ENCODE measurements around the gene TMEM204. TPM values are rescaled to one million over a fixed set of nuclear protein-coding genes. Genes with fewer than 3 reads are reported as not detected.

TMEM204 gene
- total RNA-seq, 2 experiments from 2014 or later, result 12.9 to 14.3 TPM

DNA sequence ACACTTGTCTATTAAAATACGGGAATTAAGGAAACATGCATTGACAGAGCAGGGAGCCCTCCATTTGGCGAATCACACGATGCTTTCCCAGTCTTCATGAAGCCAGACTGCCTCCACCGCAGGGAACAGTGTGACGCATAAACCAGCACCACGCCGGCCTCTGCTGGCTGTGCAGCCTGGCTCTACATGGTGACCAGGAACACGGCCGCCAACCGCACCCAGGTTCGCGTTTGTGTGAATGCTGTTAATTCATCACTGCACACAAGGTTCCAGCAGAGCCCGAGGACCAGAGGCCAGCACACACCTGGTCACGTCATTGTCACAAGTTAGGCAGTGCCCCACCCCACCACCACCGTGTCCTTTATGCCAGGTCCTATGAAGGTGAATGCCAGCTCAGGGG is 26.7 kb downstream of the TMEM204 start:
- Mint-ChIP-seq H3K27me3 (no peaks in the 10 kb centered on the region), H3K4me3 (no peak overlapping the region), H3K4me1 (ENCODE audit: low read depth) (peaks cover 34% of the 10 kb centered on the region), H3K36me3 (ENCODE audit: low read depth) (peaks cover 4% of the 10 kb centered on the region), H3K27ac (no peak overlapping the region), H3K9me3 (no peaks in the 10 kb centered on the region)
- POLR2A ChIA-PET, result no interaction called here
- no peak for DNase-seq
- intact Hi-C loops (cut with micrococcal nuclease), result no loop called here
- no peak for ATAC-seq
- CTCF ChIA-PET, result no interaction called here
- TF ChIP-seq, protein P1, sequence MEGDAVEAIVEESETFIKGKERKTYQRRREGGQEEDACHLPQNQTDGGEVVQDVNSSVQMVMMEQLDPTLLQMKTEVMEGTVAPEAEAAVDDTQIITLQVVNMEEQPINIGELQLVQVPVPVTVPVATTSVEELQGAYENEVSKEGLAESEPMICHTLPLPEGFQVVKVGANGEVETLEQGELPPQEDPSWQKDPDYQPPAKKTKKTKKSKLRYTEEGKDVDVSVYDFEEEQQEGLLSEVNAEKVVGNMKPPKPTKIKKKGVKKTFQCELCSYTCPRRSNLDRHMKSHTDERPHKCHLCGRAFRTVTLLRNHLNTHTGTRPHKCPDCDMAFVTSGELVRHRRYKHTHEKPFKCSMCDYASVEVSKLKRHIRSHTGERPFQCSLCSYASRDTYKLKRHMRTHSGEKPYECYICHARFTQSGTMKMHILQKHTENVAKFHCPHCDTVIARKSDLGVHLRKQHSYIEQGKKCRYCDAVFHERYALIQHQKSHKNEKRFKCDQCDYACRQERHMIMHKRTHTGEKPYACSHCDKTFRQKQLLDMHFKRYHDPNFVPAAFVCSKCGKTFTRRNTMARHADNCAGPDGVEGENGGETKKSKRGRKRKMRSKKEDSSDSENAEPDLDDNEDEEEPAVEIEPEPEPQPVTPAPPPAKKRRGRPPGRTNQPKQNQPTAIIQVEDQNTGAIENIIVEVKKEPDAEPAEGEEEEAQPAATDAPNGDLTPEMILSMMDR (IDR thresholded peaks at IDR 0.05), result no peak

DNA sequence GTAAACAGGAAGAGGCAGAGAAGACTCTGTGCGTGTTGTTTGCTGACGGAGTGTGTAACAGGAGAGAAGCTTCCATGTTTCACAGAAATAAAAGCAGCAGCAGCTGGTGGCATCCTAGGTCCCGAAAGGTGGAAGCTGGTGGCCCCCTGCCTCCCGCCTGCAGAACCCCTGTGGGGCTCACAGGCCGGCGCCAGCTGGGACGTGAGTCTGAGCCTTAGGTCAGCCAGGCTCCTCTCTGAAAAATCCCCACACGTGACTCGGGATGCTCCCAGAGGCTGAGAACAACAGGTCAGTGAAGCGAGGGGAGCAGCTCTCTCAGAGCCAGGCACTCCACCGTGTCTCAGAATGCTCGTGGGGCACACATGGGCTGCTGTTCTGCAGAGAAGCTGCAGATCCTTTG is 27.4 kb downstream of the TMEM204 start:
- Mint-ChIP-seq H3K9me3 (no peaks in the 10 kb centered on the region), H3K4me3 (no peak overlapping the region), H3K27ac (peak overlapping the region; percentile 11), H3K36me3 (ENCODE audit: low read depth) (no peaks in the 10 kb centered on the region), H3K4me1 (ENCODE audit: low read depth) (peaks cover 34% of the 10 kb centered on the region), H3K27me3 (no peaks in the 10 kb centered on the region)
- CTCF ChIA-PET, result no interaction called here
- no peak for DNase-seq
- intact Hi-C loops (cut with micrococcal nuclease), result no loop called here
- TF ChIP-seq, protein P1 (IDR thresholded peaks at IDR 0.05), result no peak
- POLR2A ChIA-PET, result no interaction called here
- ATAC-seq, result no peak

DNA sequence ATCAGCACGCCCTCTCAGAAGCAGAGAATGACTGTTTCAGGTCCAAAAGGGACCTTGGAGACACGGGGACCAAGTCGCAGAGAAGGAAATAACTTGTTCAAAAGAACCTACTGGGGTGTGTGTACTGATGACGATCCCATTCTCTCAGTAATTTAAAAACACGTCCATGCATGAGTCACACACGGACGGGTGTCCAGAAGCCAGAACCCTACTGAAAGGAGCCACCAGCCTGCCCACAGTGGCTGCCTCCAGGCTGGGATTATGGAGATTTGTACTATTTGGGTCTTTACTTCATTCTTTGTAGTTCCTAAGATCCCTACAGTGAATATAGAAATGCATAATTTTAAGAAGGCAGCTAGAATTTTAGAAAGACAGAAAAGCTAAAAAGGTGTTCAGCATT is 27.8 kb downstream of the TMEM204 start:
- ChIA-PET POLR2A (no interaction called here), CTCF (no interaction called here)
- Mint-ChIP-seq H3K36me3 (ENCODE audit: low read depth) (no peaks in the 10 kb centered on the region), H3K4me3 (no peak overlapping the region), H3K4me1 (ENCODE audit: low read depth) (peaks cover 34% of the 10 kb centered on the region), H3K27ac (no peak overlapping the region), H3K9me3 (no peaks in the 10 kb centered on the region), H3K27me3 (no peaks in the 10 kb centered on the region)
- no peak for ATAC-seq
- TF ChIP-seq, protein P1 (IDR thresholded peaks at IDR 0.05), result no peak
- intact Hi-C loops (cut with micrococcal nuclease), result no loop called here
- DNase-seq, result no peak

DNA sequence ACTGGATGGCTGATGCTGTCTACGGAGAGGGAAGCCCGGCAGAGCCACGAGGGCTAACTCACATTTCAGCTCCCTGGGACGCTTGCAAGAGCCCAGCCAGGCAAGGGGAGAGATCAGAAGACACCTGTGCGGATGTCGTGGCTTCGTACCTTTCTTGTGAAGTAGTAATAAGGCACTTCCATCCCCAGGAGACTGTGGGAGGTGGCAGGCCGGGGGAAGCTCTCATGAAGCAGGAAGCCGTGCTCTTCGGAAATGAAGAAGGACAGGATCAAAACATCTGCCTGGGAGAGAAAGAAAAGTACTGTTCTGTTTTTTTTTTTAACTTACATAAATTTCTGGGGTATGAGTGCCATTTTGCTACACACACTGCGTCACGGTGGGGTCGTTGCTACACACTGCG is 28.4 kb downstream of the TMEM204 start:
- no peak for DNase-seq
- H3K4me3 Mint-ChIP-seq, result no peak overlapping the region
- no peak for ATAC-seq
- ChIA-PET POLR2A (interaction anchor here (0.5 kb wide), 1 partner anchor 253 kb away, joined by 3 read pairs; the partner anchor contains the start of gene UBE2I), CTCF (no interaction called here)
- intact Hi-C loops (cut with micrococcal nuclease), result no loop called here
- no peaks in the 10 kb centered on the region for H3K36me3 Mint-ChIP-seq (ENCODE audit: low read depth)
- no peaks in the 10 kb centered on the region for H3K27me3 Mint-ChIP-seq
- H3K27ac Mint-ChIP-seq, result no peak overlapping the region
- no peaks in the 10 kb centered on the region for H3K9me3 Mint-ChIP-seq
- TF ChIP-seq, protein P1 (IDR thresholded peaks at IDR 0.05), result no peak
- peaks cover 34% of the 10 kb centered on the region for H3K4me1 Mint-ChIP-seq (ENCODE audit: low read depth)

DNA sequence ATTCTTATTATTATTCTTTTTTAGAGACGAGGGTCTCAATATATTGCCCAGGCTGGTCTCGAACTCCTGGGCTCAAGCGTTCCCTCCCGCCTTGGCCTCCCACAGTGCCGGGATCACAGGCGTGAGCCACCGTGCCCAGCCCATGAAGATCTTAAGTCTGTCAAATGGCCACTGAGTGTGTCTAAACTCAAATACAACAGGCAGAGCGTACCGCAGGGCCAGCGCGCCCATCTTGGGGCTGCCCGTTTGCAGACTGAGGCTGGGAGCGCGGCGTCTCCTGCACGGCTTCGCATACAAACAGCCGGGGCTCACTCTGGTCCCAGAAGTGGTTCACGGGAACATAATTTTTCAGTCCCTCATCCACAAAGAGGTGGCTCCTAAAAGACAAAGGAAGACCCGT is 30.3 kb downstream of the TMEM204 start:
- no peaks in the 10 kb centered on the region for H3K27me3 Mint-ChIP-seq
- TF ChIP-seq, protein P1 (IDR thresholded peaks at IDR 0.05), result no peak
- peaks cover 32% of the 10 kb centered on the region for H3K4me1 Mint-ChIP-seq (ENCODE audit: low read depth)
- no peak overlapping the region for H3K4me3 Mint-ChIP-seq
- no peaks in the 10 kb centered on the region for H3K36me3 Mint-ChIP-seq (ENCODE audit: low read depth)
- H3K9me3 Mint-ChIP-seq, result no peaks in the 10 kb centered on the region
- ChIA-PET POLR2A (no interaction called here), CTCF (no interaction called here)
- DNase-seq (no peak), ATAC-seq (no peak)
- no peak overlapping the region for H3K27ac Mint-ChIP-seq
- intact Hi-C loops (cut with micrococcal nuclease), result no loop called here
